Measurements from ENCODE around the gene PPP1R37. TPM values are rescaled to one million over a fixed set of nuclear protein-coding genes. Genes with fewer than 3 reads are reported as not detected.

The PPP1R37 gene
- polyA plus RNA-seq, 4 donors, result 19.4 to 36.6 (median 32.4) TPM

DNA sequence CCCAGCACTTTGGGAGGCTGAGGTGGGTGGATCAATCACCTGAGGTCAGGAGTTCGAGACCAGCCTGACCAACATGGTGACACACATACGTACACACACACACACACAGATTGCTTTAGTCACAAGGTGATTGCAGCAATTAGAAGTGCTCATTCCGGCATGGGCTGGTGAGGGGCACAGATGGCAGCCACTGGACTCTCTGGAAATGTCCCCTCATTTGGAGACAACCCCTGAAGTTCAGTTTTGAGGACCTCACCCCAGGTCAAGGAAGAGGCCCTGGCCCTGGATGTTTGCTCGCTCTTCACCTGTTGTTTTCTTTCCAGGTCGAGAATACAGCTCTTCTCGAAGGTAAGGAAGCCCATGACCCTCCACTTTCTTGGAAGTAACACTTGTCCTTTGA is 22.8 kb upstream of the PPP1R37 start:
- no peak for DNase-seq (ENCODE audit: low read depth in 4 of 4, low spot score in 2 of 4)

DNA sequence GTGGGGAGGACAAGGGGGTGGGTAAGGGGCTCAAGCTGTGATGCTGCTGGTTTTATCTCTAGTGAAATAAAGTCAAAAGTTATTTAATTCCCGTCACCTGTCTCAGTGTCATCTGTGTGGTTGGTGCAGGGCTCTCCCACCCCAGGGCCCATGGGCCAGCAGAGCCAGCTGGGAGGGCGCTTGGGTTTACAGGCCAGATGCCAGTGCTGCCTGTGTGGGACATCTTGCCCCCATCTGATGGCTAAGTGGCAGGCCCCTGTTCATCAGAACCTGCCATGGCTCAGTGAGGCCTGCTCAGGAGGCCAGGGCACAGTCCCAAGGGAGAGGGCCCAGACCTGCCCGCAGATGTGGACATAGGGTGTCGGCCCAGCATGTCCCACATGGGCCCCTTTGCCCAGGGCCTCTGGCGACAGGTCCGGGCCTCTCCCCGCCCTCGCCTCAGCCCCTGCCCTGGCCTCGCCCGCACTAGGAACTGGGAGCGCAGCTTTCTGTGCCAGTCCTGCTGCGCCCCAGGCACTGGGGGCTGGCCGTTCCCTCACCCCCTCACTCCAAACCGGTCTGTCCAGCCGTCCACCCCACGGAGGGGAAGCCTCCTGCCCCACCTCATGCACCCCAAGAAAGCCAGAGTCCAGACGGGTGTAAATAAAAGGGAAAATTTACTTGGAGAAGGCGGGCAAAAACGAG is 22.0 kb upstream of the PPP1R37 start:
- DNase-seq (ENCODE audit: low read depth in 4 of 4, low spot score in 2 of 4), result no peak

DNA sequence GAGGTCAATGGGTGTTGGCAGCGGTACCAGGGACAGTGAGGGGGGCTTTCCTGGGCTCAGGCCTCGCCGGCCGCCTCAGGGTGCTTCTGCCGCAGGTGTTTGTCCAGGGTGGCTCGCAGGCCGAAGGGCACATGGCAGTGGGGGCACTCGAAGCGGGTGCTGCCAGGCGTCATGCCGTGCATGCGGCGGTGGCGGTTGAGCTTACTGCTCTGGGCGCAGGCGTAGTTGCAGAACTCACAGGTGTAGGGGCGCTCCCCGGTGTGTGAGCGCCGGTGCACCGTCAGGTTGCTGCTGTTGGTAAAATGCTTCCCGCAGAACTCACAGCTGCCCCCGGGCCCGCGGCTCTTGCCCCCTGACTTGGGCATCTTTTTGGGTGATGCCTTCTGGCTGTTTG is 21.4 kb upstream of the PPP1R37 start:
- DNase-seq (ENCODE audit: low read depth in 4 of 4, low spot score in 2 of 4), result no peak

DNA sequence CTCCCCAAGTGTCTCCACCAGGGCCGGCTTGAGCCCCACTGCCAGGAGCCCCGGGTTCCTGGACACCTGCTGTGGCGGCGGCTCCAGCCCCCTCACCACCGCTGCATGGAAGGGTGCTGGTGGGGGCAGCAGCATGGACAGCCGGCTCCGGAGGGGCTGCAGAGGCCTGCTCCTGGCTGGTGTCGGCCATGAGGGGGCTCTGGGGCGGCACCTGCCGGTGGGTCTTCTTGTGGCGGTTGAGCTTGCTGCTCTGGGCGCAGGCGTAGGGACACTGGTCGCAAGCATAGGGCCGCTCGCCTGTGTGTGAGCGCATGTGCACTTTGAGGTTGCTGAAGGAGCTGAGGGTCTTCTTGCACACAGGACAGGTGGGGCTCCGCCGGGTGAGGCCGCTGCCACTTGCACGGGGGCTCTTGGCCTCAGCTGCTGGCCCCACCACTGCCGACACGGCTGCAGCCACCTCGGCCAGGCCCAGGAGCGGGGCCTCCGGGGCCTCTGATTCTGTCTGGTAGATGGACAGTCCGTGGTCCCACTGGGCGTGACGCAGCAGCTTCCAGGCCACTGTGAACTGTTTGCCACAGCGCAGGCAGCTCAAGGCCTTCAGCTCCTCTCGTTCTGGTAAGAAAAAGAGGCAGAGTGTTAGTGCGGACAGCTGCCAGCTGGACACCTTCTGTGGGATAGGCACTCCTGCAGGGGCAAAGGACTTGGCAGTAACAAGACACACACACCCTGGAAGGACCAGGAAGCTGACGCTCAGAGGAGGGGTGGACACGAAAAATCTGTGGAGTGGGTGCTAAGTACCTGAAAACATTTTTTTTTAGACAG is 20.8 kb upstream of the PPP1R37 start:
- DNase-seq (ENCODE audit: low read depth in 4 of 4, low spot score in 2 of 4), result no peak

DNA sequence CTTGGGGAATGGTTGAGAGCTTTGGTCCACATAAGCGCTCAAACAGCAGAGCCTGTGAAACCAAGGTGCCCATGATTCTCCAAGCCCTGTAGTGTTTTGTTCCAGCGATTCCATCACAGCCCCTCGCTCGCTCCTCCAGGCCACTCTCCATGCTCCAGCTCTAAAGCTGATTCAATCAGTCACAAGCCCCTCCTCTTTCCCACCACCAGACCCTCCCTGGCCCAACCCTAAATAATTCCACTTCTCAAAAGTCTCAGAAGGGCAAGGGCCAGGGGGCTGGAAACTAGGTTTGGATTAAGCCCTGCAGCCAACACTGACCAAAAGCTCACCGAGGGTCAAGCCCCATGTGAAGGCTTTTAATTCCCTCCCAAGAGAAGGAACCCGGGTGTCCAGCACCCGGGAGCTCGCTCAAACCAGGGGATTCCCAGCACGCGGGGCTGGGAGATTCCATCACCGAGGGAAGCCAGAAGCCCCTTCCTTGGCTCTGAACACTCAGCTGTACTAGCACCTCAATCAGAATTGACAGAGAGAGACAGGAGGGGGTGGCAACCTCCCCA is 18.2 kb upstream of the PPP1R37 start:
- no peak for DNase-seq (ENCODE audit: low read depth in 4 of 4, low spot score in 2 of 4)

DNA sequence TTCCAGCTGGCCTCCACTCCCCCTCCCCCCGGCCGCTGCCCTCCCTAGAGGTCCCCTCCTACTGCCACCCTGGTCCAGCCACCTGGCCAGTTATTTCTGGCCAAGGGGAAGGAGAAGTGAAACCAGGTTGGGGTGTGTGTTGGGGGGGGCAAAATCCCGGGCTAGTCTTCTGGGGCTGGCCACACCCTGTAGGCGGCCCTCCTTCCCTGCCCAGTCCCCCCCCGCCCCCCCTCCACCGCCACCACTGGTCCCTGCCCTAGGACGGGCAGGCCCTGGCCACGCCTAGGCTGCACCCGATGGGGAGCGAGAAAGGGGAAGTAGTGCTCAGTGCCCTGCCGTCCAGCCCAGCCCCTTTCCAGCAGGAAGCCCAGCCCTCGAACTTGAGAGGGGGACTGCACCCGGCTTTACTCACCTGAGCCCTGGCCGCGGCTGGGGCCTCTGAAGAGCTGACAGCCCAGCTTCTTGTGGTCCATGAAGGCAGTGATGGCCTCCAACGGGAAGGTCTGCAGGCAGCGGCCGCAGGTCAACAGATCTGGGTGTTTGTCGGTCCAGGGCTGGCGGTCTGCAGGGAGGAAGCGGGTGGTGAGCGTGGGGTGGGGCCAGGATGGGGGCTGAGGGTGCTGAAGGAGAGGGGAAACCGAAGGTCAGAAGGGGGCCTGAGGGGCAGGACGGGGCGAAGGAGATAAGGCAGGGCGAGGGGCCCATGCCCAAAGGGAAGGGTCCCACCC is 17.5 kb upstream of the PPP1R37 start:
- DNase-seq (ENCODE audit: low read depth in 4 of 4, low spot score in 2 of 4), result no peak

DNA sequence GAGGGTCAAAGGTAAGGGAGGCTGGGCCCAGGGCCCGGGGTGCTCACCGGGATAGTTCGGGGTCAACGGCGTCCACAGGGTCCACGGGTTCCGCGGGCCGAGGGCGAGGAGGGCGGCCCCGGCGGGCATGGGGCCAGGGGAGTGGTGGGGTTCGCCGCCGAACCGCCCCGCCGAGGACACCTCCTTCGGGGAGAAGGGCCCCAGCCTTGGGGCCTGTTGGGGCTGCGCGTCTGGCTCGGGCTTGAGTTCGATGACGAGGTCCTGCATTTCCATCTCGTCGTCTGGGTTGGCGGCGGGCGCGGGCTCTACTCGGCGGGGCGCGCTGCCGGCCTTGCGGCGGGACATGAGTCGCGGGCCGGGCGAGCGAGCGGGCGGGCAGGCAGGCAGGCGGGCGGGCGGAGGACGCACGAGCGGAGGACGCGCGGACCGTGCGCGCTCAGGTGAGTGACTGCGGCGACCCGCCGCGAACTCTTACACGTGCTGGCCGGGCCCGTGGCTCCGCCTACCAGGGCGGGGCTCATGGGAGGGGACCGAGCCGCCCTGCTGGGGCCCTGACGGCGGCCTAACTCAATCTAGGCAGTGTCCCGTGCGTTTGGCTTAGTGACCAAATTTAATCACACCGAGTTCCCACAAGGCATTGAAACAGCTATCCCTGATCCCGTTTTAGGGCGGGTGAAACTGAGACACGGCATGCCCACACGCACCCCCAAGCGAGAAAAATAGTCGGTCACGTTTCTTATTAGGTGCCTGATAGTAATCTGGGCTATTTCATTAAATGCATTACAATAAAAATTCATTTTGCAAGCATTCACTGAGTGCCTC is 16.7 kb upstream of the PPP1R37 start, which contains the start of gene ZNF296:
TSS of gene ZNF296 (minus strand) at position 450 of the 822 bp plus-strand sequence. CDS start at position 345, 105 bp downstream.
- no peak for DNase-seq (ENCODE audit: low read depth in 4 of 4, low spot score in 2 of 4)

DNA sequence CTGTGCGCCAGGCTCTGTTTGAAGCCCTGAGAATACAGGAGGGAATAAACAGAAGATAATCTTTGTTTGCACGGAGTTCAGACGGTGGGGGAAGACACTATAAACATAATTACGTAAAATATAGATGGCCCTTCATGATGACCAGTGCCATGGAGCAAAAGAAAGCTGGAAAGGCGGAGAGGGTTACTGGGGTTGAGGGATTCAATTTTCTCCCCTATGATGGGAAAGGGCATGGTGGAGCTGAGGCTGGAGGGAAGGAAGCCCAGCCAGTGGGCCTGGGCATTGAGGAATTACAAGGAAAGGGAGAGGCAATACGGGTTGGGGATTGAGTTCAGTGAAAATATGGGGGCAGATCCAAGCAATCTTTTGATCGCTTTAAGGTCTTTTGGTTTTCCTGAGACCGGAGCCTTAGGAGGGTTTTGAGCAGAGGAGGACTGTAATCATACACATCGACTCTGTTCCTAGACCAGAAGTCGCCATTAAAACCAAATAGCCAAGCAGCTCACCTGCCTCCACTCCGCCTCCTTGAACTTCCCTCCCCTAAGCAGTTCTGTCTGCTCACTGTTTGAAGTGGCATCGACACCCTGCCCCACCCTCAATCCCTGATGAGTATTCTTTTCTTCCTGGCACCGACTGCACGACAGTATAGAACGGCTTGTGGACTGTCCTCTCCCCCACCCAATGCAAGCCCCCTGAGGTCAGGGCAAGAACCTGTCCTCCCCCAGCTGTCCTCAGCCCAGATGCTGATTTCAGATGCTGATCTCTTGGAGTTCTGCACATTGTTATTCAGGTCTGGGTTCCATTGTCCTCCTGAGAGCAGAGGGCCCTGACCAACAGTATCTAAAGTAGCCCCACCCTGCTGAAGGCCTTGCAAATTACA is 15.9 kb upstream of the PPP1R37 start:
- no peak for DNase-seq (ENCODE audit: low read depth in 4 of 4, low spot score in 2 of 4)

DNA sequence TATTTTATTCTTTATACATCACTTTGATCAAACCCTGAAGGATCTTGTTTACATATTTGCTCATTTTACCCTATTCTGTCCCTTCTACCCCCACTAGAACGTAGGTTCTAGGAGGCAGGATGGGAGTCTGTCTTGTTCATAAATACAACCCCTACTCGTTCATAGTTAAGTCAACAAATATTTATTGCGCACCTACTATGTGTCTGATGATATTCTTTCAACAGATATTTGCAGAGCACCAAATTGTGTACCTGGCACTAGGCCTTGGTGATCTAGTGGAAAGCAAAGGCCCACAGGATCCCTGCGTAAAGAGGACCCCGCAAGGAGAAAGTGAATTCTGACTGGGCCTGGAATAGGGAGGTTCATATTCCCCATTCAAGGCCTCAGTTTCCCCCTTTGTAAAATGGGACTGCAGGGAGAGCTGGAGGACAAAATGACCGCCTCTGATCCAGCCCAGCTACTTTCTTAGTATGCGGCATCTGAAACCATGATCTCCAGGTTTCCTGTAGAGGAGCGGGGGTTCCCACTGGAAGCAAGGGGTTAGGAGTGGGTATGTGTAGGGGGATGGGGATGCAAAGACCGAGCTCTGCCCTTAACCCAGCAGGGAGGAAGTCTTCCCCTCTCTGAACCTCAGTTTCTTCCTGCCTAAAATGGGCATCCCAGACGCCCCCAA is 14.5 kb upstream of the PPP1R37 start:
- no peak for DNase-seq (ENCODE audit: low read depth in 4 of 4, low spot score in 2 of 4)

DNA sequence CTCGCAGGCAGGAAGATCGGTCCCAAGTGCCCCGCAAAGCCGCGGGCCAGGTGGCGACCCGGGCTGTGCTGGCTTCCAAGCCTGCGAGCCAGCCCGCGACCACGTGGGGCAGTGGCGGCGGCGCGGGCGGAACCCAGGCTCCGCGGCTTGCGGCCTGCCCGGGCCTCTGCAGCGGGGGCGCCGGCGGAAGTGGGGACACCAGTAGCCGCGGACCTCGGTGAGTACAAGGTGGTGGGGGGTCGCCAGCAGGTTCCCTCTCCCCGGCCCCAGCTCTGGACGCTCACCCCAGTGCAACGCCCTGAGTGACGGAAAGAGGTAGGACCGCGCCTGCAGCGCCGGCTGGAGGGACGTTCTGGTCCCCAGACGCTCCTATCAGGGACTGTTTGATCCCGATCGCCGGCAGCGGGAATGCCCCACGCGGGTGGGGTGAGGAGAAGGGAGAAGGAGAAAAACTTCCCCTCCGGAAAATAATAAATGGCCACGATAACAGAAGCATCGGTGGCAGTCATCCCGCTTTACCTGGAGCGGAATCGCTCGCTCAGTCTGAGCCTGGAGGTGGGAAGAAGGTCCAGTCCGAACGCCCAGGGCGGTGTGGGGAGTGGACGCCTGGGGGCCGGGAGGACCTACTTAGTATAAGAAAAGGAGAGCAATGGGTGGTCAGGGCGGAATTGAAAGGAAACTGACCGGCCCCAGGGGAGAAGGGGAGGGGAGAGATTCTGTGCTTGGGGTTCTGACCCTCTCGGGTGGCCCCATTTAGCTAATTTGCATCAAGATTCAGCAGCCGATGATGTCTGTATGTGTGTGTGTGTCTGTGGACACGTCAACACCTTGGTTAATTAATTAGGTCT is 13.7 kb upstream of the PPP1R37 start, which contains the start of gene GEMIN7:
TSS of gene GEMIN7 (plus strand) at position 198 of the 848 bp plus-strand sequence. CDS start 10,855 bp downstream, outside the sequence.
- DNase-seq (ENCODE audit: low read depth in 4 of 4, low spot score in 2 of 4), result no peak

DNA sequence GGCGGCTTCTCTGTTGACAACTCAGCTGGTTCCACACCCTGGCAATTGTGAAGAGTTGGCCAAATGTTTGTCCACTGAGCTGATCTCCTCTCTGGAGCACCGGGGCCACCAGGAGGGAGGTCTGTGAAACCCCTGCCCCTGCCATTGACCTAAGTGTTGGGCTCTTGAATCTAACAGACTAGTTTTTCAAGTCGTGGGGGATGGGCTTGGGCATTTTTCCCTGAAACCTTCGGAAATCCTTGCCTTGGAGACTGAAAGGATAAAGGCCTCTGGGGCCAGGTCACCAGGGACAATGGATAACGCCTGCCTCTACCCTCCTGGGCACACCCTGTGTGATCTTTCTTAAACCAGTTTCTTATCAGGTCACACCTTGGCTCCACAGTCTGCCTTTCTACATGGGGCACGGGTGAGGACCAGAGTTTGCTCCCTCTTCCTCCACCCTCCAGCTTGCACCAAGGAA is 13.0 kb upstream of the PPP1R37 start:
- no peak for DNase-seq (ENCODE audit: low read depth in 4 of 4, low spot score in 2 of 4)

DNA sequence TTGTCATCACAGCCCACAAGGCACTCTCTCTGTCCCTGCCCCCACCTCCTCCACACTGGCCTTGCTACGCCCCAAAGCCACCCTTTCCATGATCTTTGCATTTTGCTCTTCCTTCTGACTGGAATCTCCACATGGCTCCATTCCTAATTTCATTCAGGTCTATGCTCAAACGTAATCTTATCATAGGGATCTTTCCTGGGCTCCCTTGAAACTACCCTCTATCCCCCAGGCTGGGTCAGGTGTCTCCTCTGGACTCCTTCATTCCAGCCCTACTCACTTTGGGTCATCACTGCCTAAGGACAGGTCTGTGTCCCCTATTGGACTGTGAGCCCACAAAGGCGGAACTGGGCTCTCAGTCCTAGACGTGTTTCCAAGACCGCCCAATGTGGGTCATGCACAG is 10.8 kb upstream of the PPP1R37 start:
- no peak for DNase-seq (ENCODE audit: low read depth in 4 of 4, low spot score in 2 of 4)

DNA sequence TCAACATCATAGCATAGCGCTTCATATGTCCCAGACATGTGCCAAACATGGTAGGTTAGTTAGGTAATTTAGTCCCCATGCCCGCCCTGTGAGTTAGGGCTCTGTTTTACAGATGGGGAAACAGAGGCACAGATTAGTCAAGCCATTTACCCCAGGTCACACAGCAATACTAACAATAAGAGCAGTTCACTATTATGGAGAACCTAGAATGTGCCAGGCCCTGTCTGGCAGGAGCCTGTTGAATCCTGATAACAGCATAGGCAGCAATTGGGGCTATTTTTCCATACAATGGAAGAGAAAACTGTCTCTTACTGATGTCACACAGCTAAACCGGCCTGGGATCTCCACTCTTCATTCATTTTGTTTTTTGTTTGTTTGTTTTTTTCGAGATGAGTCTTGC is 6.5 kb upstream of the PPP1R37 start:
- no peak for DNase-seq (ENCODE audit: low read depth in 4 of 4, low spot score in 2 of 4)

DNA sequence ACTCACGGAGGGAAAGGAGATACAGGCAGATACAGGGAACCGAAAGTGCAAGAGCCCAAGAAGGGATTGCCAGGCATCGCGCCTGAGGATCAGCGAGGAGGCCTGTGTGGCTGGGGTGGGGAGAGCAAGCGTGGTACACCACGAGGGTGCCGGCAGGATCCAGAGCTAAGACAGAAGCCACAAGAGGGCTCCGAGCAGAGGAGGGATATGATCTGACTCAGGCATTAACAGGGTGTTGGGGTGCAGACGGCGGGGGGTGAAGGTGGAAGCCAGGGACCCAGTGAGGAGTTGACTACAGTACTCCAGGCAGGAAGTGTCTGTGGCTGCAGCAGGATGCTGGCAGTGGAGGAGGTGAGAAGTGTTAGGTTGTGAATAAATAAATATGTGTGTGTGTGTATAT is 5.4 kb upstream of the PPP1R37 start:
- DNase-seq (ENCODE audit: low read depth in 4 of 4, low spot score in 2 of 4), result no peak

DNA sequence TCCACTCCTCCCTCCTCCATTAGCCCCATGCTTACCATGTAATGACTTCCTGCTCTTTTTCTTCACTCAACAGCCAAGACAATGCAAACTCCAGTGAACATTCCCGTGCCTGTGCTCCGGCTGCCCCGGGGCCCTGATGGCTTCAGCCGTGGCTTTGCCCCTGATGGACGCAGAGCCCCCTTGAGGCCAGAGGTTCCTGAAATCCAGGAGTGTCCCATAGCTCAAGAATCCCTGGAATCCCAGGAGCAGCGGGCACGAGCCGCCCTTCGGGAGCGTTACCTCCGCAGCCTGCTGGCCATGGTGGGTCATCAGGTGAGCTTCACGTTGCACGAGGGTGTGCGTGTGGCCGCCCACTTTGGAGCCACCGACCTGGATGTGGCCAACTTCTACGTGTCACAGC is 2.9 kb upstream of the PPP1R37 start:
- no peak for DNase-seq (ENCODE audit: low read depth in 4 of 4, low spot score in 2 of 4)

DNA sequence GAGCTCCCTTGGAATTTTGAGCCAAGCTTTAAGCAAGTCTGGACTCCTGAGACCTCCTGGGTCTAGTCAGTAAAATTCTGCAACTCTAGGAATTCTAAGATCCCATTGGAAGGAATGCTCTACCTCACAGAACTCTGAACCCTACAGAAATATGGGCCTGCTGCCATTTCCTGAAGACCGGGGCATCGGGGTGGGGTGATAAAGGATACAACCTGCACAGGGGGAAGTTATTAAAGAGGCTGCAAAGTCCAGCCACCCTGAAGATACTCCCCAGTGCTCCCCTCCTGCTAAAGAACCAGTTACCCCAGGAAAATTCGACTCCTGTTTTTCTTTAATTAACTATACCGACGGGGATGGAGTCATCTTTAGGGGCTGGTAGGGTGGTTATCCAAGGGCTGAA is 2.4 kb upstream of the PPP1R37 start:
- DNase-seq (ENCODE audit: low read depth in 4 of 4, low spot score in 2 of 4), result no peak
